Fibroblast of skin of back (primary cell): ENCODE results near the gene NLGN1. TPM values are rescaled to one million over a fixed set of nuclear protein-coding genes. Genes with fewer than 3 reads are reported as not detected.
A peak's percentile ranks its signal among the peaks of the same experiment; 100 is the strongest.
"Not testable (repeated sequence)": the region's sequence is repeated elsewhere in the genome, so short reads cannot be mapped to it uniquely, and the experiment has no call there.

Source experiments
- DNase-seq: peaks from one replicate; pipeline ENCODE4 v3.0.0-alpha.2; 2013
- polyA plus RNA-seq, 2 experiments: library from polyadenylated mRNA; unstranded; fragments of 120-200 nt; gene quantifications; one replicate each; pipeline ENCODE4 v1.2.1, GENCODE V29; 2013; ENCODE audit not compliant: insufficient read length in 2 of 2

The NLGN1 gene
- polyA plus RNA-seq (2013, experiment 1 of 2; ENCODE audit: insufficient read length) = 1.7 TPM
- 1.8 TPM for polyA plus RNA-seq (2013, experiment 2 of 2; ENCODE audit: insufficient read length)

DNA sequence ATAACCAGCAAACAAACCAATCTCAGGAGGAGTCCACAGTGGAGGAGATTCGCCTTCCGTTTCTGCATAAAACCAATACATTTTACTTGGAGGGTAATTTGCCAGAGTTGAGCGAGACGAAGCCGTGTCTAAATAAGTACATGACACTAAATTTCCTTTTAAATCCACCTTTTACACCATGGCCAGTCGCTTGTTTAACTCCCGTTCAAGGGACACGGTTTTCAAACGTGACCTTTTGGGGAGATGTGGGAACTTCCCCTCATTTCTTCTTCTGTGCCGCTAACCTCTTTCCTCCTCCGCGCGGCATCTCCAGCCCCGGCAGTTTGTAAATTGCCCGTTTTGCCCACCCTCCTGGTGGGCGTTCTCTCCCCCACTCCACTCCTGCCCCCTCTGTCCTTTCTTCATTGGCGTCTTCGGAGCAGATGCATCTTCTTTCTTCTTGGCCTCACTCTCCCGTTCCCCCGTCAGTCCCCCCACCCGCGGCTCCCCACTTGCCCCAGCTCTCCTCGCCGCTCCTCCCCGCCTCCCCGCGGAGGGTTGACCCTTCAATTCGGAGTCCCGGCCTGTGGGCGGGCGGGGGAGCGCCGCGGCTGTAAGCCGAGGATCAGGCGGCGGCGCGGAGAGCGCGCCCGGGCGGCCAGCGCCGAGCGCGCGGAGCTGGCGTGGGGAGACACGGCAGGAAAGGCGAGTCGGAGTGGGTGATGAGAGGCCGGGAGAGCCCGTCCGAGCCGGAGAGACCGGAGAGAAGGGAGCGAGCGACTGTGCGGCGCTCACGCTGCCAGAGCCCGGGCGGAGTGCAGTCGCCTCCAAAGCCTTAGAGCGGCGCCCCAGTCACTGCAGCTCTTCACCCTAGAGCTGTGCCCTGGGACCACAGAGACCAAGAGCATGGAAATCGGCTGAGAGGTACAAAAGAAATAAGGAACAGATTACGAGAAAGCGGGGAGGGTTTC, at the start of gene NLGN1:
NLGN1 (plus strand) TSS at position 584 of the 950 bp plus-strand sequence.
- peak; percentile 76 for DNase-seq

DNA sequence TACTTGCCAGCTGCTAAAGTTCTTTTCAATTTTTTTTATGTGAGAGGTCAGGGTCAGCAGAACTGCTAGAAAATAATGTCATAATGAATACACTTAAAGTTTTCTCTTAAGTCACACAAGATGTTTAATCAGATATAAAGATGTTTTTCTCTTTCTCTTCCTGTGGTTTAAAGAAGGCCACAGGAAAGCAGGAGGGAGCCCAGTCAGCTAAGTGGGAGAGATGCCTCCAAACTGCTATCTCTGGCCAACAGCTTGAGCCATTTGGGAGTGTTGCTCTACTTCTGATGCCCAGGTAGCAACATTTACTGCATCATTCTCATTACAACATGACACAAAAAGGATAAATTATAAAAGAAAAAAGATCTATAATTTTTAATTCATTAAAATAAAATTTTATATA, 45.7 kb upstream of the NLGN1 start:
- DNase-seq = no peak

DNA sequence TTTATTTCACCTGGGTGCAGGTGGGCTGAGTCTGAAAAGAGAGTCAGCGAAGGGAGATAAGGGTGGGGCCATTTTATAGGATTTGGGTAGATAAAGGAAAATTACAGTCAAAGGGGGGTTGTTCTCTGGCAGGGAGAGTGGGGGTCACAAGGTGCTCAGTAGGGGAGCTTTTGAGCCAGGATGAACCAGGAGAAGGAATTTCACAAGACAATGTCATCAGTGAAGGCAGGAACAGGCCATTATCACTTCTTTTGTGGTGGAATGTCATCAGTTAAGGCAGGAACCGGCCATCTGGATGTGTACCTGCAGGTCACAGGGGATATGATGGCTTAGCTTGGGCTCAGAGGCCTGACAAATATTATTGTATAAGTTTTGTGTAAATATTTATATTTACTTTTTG, 44.4 kb upstream of the NLGN1 start:
- not testable (repeated sequence) for DNase-seq

DNA sequence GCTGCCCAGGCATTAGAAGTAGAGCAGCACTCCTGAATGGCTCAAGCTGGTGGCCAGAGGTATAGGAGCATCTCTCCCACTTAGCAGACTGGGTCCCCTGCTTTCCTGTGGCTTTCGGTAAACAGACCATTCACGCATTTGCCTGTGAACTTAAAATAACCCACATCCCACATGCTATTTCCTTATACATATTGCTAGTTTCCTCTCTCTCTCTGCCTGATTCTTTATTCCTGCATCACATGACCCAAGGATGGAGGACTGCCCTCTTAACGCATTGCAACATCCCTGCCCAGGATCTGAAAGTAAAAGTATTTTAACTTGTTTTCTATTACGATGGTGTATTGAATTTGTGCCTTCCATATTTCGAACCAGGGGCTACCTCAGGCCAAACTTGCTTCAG, 43.4 kb upstream of the NLGN1 start:
- no peak for DNase-seq

DNA sequence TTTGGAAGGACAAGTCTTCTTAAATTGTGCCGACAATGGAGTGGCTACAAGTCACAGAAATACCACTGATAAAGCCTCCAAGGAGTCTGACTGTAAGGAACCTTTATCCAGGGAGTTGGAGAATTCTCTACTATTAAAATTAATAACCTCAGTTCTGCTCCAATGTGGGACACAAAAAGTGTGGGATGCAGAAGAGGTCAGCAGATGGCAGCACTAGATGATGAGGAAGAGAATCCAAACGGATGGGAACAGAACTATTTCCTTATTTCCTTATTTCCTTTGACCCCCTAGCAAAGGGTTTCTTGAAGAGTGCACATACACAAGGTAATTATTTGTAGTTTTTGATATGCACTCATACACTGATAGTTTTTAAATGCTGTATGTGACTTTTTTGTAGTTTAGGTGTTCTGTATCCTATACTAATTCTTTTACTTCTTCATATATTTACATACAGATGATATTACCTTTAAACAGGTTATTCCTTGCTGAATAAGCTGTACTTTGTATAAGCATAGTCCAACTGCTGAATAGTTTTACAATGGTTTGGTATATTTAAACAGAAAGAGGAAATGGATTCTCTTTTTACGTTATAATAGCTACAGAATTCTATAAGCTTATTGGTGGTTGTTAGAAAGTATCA, 25.6 kb upstream of the NLGN1 start:
- peak; percentile 47 for DNase-seq

DNA sequence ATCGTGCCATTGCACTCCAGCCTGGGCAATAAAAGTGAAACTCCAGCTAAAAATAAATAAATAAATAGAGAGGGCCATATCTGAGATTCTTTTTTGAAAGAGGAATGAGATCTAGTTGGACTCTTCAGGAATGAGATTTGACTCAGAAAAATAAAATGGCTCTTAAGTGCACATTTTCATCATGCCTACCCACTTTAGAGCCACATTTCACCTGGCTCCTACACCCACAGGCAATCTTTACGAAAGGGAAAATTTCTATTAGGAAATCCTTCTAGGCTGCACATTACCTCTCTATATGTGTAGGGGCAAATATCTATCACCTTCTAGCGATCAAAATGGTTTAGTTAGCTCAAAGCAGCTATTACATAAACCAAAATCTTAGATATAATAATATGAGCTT, 16.9 kb upstream of the NLGN1 start:
- DNase-seq = no peak

DNA sequence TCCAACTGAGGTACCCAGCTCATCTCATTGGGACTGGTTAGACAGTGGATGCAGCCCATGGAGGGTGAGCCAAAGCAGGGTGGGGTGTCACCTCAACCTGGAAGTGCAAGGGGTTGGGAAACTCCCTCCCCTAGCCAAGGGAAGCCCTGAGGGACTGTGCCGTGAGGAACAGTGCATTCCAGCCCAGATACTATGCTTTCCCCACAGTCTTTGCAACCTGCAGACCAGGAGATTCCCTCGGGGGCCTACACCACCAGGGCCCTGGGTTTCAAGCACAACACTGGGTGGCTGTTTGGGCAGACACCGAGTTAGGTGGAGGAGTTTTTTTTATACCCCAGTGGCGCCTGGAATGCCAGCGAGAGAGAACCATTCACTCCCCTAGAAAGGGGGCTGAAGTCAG, 15.6 kb upstream of the NLGN1 start:
- DNase-seq = not testable (repeated sequence)

DNA sequence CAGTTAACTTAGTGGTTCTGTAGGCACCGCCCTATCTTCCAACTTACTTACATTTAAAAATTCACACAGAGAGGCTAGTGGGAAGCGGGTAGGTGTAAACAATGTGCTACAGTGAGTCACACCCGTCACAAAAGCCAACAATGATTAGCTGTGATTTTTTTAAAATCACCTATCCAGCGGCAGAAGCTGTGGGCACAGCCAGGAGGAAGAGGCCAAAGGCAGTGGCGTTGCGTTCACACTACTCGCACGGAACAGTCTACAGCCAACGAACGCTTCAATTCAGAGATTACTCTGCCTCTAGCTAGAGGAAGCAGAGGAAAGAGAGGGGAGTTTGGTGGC, 2.5 kb upstream of the NLGN1 start:
- no peak for DNase-seq

DNA sequence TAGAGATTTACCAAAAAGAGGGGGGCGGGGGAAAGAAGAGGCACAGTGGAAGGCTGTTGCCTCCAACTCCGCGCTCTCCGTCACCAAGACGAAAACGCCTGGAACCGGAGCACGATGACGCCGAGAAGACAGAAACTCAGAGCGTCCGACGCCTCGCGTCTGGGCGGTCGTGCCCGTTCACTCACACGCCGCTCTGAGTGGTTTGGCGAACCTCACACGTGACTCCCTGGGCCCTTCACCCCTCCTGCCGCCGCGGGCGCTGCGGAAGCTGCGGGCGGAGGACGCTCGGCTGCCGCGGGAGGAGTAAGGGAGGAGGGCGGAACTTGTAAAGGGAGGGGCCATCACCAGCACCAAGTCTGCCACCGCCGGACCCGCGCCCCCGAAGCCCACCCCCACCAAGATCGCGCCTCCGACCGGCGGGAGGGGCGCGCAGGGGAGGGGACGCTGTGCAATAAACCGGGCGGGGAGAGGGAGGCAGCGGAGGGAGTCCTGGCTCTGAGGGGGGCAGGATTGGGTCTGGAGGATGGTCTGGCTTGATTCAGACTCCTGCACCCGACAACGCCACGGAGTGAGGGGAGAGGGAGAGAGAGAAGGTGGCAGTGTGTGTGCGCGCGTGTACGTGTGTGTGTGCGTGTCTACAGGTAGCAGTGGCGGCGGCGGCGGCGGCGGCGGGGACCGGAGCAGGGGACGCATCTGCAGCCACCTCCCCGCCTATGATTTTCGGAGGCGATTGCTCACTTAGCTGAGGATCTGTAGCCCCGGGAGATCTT, 1.9 kb upstream of the NLGN1 start:
- DNase-seq = peak; percentile 89

DNA sequence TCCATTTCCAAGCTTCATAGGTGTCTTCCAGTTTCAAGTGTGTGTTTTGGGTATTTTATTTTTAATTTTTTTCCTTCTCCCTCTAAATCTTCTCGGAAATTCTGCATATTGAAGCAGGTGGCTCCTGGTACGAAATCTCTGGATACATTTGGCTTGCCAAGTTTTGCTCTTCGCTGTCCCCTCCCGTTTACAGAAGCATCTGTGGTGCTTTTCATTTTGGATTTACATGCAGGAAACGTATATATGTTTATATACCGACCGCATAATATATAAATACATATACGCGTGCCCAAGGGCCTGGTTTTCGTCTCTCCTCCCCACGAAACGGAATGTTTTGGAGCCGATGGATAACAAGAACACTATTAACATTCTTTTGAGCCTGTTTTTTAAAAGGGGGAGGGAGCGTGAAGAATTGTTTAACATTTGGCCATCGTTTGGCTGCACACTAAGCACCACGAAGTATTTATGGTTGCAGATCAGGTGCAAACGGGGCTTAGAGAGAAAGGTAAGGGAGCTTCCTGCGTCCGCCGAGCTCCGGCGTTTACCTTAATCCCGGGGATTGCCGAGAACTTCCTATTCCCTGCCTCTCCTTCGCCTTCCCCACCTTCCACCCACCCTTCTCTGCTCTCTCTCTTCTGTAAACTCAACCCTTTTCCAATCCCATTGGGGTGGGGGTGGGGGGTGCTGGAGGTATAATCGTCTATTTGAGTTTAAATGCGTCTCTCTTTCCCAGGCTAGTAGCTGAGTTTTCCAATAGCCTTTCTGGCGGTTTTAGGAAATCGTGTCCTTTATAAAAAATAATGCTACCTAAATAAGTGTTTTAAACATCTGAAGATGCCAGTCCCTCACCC, 1.1 kb upstream of the NLGN1 start:
- DNase-seq = peak; percentile 5

DNA sequence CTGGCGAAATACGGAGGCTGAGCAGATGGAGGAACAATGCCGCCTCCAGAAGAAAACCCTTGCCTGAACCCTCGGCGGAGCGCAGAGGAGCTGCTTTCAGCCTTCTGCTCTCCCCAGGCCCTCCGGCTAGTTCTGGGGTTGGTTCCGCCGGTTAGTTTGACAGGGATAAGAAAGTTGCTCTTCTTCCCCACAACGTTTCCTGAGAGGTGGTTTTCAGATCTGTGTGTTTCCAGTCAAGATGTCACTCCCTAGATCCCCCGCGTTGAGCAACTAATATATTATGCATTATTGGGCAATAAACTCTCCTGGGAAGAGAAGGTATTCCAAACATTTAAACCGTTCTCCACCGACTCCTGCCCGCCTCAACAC, 551 bp downstream of the NLGN1 start:
- peak; percentile 44 for DNase-seq

DNA sequence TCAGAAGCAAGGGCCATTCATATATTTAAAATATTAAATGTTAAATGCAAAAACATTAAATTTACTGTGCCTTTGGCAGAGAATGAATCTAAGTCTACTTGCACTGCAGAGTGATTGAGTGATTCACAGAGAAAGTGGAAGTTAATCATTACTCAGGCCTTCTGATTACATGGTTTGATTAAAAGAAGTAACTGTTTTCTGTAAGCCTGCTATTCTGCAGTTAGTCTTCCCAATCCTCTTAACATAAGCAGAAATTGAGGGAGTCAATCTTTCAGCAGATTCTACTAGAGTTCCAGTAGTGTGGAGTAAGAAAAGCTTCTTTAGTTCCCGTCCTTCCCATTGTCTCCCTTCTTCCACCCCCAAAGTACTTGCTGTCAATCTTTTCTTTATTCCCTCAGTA, 1.5 kb downstream of the NLGN1 start:
- DNase-seq = no peak

DNA sequence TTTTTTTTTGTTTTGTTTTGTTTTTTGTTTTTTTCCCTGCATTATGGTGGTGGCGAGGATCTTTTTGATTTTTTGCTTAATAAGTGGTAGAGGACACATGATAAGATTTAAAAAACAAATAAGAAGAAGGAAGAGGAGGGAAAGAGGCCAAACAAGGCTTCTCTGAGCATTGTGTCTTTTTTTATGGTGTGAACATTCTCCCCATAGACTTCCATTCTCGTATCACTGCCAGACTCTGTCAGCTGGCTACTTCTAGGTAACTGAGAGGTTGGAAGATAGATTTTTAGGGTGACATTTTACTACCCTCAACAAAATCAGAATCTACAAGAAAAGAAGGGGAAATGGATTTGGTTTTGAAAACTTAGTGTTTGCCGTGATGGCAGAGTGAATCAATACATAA, 3.8 kb downstream of the NLGN1 start:
- DNase-seq = no peak

DNA sequence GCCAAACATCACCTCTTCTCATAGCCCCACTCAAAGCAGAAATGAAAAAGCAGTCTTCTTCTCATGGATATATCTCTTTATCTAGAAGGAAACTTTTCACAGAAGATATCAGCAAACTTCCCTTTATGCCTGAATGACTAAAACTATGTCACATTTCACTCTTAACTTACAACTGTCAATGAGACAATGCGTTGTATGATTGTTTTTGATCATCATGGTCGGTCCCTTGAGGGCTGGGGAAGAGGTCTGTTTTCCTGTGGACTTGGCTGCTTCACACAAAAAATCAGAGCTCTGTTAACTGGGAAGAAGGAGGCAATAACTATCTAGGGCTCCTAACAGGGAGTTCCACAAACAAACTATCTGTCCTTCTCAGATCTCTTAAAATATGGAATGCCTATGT, 5.1 kb downstream of the NLGN1 start:
- DNase-seq = no peak

DNA sequence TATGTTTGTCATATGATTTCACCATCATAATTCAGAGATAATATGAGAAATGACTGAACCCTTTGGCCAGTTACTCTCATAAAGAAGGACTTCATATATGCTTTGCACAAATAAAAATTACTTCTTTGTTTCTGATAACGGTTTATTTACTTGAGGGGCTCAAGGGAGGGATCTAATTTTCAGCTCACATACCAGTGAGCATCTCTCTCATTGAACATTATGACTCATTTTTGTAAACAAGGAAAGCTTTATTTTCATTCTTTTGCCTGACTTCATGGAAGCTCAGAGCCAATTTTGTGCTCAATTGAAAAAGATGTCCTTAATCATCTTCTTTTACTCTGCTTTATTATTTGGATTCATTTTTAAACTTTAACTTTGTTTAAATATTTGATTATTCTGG, 5.8 kb downstream of the NLGN1 start:
- DNase-seq = peak; percentile 9

DNA sequence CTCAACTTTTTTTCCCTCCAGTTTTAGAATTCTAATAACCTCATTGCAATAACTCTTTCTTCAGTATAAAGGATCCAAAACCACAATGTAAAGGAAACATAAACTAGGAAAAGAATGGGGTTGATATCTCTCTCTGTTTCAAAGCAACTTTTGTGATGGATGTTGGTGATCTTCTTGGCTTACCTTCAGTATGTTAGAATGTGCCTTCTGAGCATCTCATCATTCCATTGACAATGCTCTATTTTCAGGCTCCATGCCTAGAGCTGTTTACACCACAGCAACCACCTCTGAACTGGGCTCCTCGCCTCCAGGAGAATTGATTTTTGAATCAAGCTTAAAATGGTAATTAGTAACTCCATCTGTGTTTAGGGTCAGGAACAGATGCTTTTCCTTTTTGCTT, 6.6 kb downstream of the NLGN1 start:
- DNase-seq = no peak

DNA sequence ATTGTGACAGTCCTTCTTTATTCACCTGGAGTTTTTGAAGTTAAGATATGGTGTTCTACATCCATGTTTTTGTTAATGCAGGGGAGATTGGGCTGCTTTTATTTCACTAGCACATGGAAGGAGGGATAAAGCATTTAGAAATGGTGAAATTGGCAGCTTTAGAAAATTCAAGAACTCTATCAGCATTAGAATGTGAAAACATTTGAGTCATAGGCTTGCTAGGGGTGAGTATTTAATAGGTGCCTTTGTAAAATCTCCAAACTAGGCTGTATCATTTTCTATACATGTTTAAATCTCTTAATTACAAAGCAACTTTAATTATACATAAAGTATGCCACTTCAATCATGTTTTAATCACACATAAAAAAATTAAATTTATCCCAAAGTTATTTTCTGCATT, 12.9 kb downstream of the NLGN1 start:
- no peak for DNase-seq

DNA sequence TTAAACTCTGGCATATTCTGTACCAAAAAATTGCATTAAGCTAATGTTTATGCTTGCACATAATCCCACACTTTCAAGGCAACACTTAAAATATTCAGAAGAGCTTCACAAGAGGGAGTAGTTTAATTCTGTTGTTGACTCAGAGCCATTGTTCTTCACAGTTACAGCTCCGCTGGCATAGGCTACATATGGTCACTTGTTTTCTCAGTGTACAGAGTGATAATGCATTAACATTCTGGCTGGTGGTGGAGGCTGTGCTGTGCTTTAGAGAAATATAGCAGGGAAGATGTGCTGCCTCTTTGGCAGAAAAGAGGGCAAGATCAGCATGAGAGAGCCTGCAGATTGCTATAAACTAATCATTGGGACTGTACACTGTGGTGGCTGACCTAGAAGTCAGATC, 13.3 kb downstream of the NLGN1 start:
- no peak for DNase-seq

DNA sequence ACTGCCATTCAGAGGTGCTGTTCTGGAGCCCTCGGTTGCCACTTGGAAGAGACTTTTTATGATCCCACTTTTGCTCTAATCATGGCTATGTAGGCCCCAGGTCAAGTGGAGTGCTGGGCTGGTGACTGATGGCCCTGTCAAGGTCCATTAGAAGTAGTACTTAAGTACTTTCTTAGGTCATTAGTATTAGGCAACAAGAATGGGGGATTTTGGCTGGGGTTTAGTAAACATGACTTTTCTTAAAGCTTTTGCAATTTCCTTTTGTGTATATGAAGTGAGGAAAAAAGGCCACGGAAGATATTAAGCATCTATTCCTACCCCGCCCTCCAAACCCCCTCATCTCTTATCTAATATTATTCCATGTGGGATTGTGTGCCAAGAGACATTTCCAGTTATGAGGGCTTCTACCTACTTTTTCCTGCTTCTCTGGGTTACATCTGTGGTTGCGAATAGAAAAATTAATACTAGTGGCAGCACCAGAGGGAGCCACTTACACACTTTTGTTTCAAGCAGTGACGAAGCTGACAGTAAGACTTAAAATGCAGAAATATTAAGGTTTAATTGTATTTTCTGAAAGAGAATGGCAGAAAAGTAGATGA, 13.9 kb downstream of the NLGN1 start:
- DNase-seq = peak; percentile 44

DNA sequence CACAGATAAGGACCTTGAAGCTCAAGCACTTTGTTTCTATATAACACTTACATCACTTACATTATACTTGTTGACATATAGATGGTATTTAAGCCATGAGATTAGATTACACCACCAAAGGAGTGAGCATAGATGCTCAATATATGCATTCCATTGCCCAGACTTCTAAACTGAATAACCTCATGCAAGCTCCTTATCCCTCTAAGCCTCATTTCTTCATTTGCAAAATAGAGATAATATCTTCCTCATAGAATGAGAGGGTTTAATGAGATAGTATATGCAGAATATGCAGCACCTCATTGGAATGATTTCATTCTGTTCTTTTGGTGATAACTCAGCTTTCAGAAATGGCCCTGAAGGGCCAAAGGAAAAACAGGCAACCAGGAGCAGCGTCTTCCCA, 18.5 kb downstream of the NLGN1 start:
- DNase-seq = no peak

DNA sequence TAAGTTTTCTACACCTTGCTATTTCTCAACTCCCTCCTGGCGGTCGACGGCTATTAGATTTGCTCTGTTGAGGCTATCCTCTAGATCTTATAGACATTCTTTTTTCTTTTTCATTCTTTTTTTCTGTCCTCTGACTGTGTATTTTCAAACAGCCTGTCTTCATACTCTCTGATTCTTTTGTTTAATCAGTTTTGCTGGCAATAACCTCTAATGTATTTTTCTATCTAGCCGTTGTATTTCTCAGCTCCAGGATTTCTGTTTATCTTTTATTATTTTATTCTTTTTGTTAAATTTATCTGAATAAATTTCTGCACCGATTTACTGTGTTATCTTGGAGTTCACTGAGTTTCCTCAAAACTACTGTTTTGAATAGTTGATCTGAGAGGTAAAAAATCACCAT, 31.5 kb downstream of the NLGN1 start:
- DNase-seq = no peak

DNA sequence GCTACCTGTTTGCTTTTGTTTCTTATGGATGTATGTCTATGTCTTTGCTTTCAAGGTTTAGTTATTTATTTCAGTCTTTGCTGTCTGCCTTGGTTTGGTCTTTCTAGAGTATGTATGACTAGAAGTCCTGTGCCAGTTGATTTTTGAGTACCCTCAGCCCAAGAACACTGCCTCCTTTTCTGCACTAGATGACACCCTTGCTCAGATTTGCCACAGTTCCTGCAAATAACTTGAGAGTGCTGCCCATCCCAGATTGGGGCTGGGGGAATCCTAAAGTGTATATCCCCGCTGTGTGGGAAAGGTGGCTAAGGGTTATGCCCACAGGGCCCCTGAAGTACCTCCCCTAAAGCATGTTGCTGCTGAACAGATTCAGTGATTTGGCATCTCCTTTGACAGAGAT, 32.0 kb downstream of the NLGN1 start:
- no peak for DNase-seq
